ENCODE data around the gene PSMC3IP.
"Not testable (repeated sequence)": the region's sequence is repeated elsewhere in the genome, so short reads cannot be mapped to it uniquely, and the experiment has no call there.

Gene PSMC3IP

GRCh38 chr17:42543190-42544079, 34.1 kb downstream of the PSMC3IP start:
- DNase-seq (ENCODE audit: low read depth): no peak
- H3K4me3 ChIP-seq (ENCODE audit: low read depth, low read length): no peak overlapping the region
- no peak for TF ChIP-seq CTCF (IDR thresholded peaks at IDR 0.05; ENCODE audit: control insufficient read depth, extremely low read depth, insufficient read depth)

GRCh38 chr17:42541041-42541833, 36.3 kb downstream of the PSMC3IP start:
- peak; percentile 87 for DNase-seq (ENCODE audit: low read depth)
- TF ChIP-seq CTCF (IDR thresholded peaks at IDR 0.05; ENCODE audit: control insufficient read depth, extremely low read depth, insufficient read depth): no peak
- no peak overlapping the region for H3K4me3 ChIP-seq (ENCODE audit: low read depth, low read length)

GRCh38 chr17:42540558-42540957, 37.0 kb downstream of the PSMC3IP start:
- not testable (repeated sequence) for H3K4me3 ChIP-seq (ENCODE audit: low read depth, low read length); DNase-seq (ENCODE audit: low read depth)

- no peak overlapping the region for H3K4me3 ChIP-seq (ENCODE audit: low read depth, low read length)
- no peak for DNase-seq (ENCODE audit: low read depth)
- TF ChIP-seq CTCF (IDR thresholded peaks at IDR 0.05; ENCODE audit: control insufficient read depth, extremely low read depth, insufficient read depth): no peak
Measured at GRCh38 chr17:42538482-42538881, 39.0 kb downstream of the PSMC3IP start.

- DNase-seq (ENCODE audit: low read depth): no peak
- TF ChIP-seq CTCF (IDR thresholded peaks at IDR 0.05; ENCODE audit: control insufficient read depth, extremely low read depth, insufficient read depth): no peak
- no peak overlapping the region for H3K4me3 ChIP-seq (ENCODE audit: low read depth, low read length)
Measured at GRCh38 chr17:42537826-42538451, 39.6 kb downstream of the PSMC3IP start.

- TF ChIP-seq CTCF (IDR thresholded peaks at IDR 0.05; ENCODE audit: control insufficient read depth, extremely low read depth, insufficient read depth): no peak
- H3K4me3 ChIP-seq (ENCODE audit: low read depth, low read length): peak overlapping the region; percentile 56
- no peak for DNase-seq (ENCODE audit: low read depth)
Measured at GRCh38 chr17:42537156-42537805, 40.2 kb downstream of the PSMC3IP start.
